WTC11 (cell line): ENCODE measurements around the gene UBLCP1. TPM values are rescaled to one million over a fixed set of nuclear protein-coding genes. Genes with fewer than 3 reads are reported as not detected.
A peak's percentile ranks its signal among the peaks of the same experiment; 100 is the strongest.

Experiments
- CBFB ChIP-seq: sonication (generic); formaldehyde crosslinking; IDR thresholded peaks from 2 replicates; pipeline ENCODE4 v1.8.1; 2022; ENCODE audit warnings: mild to moderate bottlenecking, low read depth, missing genetic modification reagents
- GRHL2 ChIP-seq: fragments of 250-450 bp; sonication (Bioruptor Pico); IDR thresholded peaks from 2 replicates; pipeline ENCODE4 v1.8.0; 2022; ENCODE audit warnings: mild to moderate bottlenecking, moderate library complexity; ENCODE audit not compliant: insufficient replicate concordance, severe bottlenecking
- NFATC4 ChIP-seq: fragments of 250-450 bp; sonication (Bioruptor Pico); IDR thresholded peaks from 2 replicates; pipeline ENCODE4 v1.9.0; 2021; ENCODE audit warnings: mild to moderate bottlenecking
- NR1H2 ChIP-seq: sonication (generic); formaldehyde crosslinking; IDR thresholded peaks from 2 replicates; pipeline ENCODE4 v1.9.0; 2021; ENCODE audit warnings: mild to moderate bottlenecking, moderate library complexity, missing genetic modification reagents
- ZNF219 ChIP-seq: sonication (generic); formaldehyde crosslinking; IDR thresholded peaks from 2 replicates; pipeline ENCODE4 v1.8.0; 2023; ENCODE audit warnings: missing genetic modification reagents, mild to moderate bottlenecking, borderline replicate concordance
- ZNF263 ChIP-seq: sonication (generic); formaldehyde crosslinking; IDR thresholded peaks from 2 replicates; pipeline ENCODE4 v1.8.1; 2022; ENCODE audit warnings: low read depth, mild to moderate bottlenecking, moderate library complexity, missing genetic modification reagents
- ZNF317 ChIP-seq: sonication (generic); formaldehyde crosslinking; IDR thresholded peaks from 2 replicates; pipeline ENCODE4 v1.8.1; 2023; ENCODE audit warnings: low read depth, mild to moderate bottlenecking, moderate library complexity, missing genetic modification reagents, borderline replicate concordance
- total RNA-seq: library from RNA; stranded (reverse); gene quantifications from 3 replicates; pipeline ENCODE4 v1.2.3, GENCODE V29; 2021
- TF ChIP-seq, protein P1 (sequence below): sonication (generic); formaldehyde crosslinking; IDR thresholded peaks from 2 replicates; pipeline ENCODE4 v1.8.1; 2023; ENCODE audit warnings: mild to moderate bottlenecking, missing genetic modification reagents
- TF ChIP-seq, protein P2 (sequence below): sonication (generic); formaldehyde crosslinking; IDR thresholded peaks from 2 replicates; pipeline ENCODE4 v1.8.0; 2023; ENCODE audit warnings: missing genetic modification reagents, mild to moderate bottlenecking, borderline replicate concordance
- TF ChIP-seq, protein P3 (sequence below): sonication (generic); formaldehyde crosslinking; IDR thresholded peaks from 2 replicates; pipeline ENCODE4 v1.8.0; 2022; ENCODE audit warnings: missing genetic modification reagents
- TF ChIP-seq, protein P4 (sequence below): sonication (generic); formaldehyde crosslinking; IDR thresholded peaks from 2 replicates; pipeline ENCODE4 v1.8.0; 2022; ENCODE audit warnings: mild to moderate bottlenecking, missing genetic modification reagents
- TF ChIP-seq, protein P5 (sequence below): fragments of 250-450 bp; sonication (Bioruptor Pico); IDR thresholded peaks from 2 replicates; pipeline ENCODE4 v2.1.2; 2022; ENCODE audit warnings: mild to moderate bottlenecking, moderate library complexity
- TF ChIP-seq, protein P6 (sequence below): fragments of 250-450 bp; sonication (Bioruptor Pico); IDR thresholded peaks from 2 replicates; pipeline ENCODE4 v1.9.0; 2021; ENCODE audit warnings: mild to moderate bottlenecking, borderline replicate concordance
- TF ChIP-seq, protein P7 (sequence below): sonication (generic); formaldehyde crosslinking; IDR thresholded peaks from 2 replicates; pipeline ENCODE4 v1.8.1; 2022; ENCODE audit warnings: low read depth, missing genetic modification reagents, borderline replicate concordance
- TF ChIP-seq, protein P8 (sequence below): fragments of 200-600 bp; IDR thresholded peaks from 2 replicates; pipeline ENCODE4 v1.8.0; 2022; ENCODE audit warnings: antibody characterized with exemption

UBLCP1 gene
- total RNA-seq, 1 experiment from 2014 or later, result 31.0 TPM

DNA sequence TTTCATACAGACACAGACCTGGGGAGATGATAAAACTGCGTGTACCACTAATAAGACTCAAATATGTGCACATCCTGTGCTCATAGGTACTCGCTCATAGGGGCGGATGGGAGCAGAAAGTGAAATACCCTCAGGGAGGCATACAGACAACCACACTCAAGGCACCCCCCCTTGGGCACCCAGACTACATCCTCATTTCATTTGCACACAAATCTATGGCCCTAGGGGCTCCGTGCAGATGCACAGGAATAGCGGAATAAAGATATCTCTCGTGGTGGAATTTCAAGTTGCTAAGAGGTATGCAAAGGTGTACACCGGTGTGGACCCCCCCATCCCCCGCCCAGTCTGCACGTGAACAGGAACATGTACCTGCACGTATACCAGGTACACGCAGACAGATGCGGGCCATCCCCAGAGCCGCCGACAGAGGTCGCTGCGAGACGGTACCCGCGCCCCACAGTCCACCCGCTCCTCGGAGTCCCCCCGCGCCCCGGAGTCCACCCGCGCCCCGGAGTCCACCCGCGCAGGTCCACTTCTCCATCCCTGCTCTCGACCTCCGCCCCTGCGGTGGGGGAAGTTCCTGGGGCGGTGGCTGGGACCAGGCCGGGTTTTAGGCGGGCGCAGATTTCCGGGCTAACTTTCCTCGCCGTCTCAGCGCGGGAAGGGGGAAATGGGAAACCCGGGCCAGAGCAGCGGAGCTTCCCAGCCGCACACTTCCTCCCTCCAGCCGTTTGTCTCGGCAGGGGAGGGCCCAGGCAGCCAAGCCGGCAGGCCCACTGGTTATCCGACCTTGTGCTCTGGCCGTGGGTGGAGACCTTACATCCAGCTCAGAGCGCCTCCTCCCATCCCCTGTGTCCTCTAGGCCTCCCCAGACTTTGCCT lies 68.2 kb downstream of the UBLCP1 start (continued):
- TF ChIP-seq, protein P1, sequence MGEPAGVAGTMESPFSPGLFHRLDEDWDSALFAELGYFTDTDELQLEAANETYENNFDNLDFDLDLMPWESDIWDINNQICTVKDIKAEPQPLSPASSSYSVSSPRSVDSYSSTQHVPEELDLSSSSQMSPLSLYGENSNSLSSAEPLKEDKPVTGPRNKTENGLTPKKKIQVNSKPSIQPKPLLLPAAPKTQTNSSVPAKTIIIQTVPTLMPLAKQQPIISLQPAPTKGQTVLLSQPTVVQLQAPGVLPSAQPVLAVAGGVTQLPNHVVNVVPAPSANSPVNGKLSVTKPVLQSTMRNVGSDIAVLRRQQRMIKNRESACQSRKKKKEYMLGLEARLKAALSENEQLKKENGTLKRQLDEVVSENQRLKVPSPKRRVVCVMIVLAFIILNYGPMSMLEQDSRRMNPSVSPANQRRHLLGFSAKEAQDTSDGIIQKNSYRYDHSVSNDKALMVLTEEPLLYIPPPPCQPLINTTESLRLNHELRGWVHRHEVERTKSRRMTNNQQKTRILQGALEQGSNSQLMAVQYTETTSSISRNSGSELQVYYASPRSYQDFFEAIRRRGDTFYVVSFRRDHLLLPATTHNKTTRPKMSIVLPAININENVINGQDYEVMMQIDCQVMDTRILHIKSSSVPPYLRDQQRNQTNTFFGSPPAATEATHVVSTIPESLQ, result no peak
- TF ChIP-seq ZNF263 (CRISPR knock-in tag), result no peak
- no peak for TF ChIP-seq GRHL2 (CRISPR knock-in tag)
- no peak for TF ChIP-seq NFATC4 (CRISPR knock-in tag)
- TF ChIP-seq, protein P2, sequence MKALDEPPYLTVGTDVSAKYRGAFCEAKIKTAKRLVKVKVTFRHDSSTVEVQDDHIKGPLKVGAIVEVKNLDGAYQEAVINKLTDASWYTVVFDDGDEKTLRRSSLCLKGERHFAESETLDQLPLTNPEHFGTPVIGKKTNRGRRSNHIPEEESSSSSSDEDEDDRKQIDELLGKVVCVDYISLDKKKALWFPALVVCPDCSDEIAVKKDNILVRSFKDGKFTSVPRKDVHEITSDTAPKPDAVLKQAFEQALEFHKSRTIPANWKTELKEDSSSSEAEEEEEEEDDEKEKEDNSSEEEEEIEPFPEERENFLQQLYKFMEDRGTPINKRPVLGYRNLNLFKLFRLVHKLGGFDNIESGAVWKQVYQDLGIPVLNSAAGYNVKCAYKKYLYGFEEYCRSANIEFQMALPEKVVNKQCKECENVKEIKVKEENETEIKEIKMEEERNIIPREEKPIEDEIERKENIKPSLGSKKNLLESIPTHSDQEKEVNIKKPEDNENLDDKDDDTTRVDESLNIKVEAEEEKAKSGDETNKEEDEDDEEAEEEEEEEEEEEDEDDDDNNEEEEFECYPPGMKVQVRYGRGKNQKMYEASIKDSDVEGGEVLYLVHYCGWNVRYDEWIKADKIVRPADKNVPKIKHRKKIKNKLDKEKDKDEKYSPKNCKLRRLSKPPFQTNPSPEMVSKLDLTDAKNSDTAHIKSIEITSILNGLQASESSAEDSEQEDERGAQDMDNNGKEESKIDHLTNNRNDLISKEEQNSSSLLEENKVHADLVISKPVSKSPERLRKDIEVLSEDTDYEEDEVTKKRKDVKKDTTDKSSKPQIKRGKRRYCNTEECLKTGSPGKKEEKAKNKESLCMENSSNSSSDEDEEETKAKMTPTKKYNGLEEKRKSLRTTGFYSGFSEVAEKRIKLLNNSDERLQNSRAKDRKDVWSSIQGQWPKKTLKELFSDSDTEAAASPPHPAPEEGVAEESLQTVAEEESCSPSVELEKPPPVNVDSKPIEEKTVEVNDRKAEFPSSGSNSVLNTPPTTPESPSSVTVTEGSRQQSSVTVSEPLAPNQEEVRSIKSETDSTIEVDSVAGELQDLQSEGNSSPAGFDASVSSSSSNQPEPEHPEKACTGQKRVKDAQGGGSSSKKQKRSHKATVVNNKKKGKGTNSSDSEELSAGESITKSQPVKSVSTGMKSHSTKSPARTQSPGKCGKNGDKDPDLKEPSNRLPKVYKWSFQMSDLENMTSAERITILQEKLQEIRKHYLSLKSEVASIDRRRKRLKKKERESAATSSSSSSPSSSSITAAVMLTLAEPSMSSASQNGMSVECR, result no peak
- TF ChIP-seq, protein P3, sequence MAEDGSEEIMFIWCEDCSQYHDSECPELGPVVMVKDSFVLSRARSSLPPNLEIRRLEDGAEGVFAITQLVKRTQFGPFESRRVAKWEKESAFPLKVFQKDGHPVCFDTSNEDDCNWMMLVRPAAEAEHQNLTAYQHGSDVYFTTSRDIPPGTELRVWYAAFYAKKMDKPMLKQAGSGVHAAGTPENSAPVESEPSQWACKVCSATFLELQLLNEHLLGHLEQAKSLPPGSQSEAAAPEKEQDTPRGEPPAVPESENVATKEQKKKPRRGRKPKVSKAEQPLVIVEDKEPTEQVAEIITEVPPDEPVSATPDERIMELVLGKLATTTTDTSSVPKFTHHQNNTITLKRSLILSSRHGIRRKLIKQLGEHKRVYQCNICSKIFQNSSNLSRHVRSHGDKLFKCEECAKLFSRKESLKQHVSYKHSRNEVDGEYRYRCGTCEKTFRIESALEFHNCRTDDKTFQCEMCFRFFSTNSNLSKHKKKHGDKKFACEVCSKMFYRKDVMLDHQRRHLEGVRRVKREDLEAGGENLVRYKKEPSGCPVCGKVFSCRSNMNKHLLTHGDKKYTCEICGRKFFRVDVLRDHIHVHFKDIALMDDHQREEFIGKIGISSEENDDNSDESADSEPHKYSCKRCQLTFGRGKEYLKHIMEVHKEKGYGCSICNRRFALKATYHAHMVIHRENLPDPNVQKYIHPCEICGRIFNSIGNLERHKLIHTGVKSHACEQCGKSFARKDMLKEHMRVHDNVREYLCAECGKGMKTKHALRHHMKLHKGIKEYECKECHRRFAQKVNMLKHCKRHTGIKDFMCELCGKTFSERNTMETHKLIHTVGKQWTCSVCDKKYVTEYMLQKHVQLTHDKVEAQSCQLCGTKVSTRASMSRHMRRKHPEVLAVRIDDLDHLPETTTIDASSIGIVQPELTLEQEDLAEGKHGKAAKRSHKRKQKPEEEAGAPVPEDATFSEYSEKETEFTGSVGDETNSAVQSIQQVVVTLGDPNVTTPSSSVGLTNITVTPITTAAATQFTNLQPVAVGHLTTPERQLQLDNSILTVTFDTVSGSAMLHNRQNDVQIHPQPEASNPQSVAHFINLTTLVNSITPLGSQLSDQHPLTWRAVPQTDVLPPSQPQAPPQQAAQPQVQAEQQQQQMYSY (CRISPR knock-in tag), result peak; percentile 77
- no peak for TF ChIP-seq CBFB (CRISPR knock-in tag)
- TF ChIP-seq, protein P4, sequence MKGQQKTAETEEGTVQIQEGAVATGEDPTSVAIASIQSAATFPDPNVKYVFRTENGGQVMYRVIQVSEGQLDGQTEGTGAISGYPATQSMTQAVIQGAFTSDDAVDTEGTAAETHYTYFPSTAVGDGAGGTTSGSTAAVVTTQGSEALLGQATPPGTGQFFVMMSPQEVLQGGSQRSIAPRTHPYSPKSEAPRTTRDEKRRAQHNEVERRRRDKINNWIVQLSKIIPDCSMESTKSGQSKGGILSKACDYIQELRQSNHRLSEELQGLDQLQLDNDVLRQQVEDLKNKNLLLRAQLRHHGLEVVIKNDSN (CRISPR knock-in tag), result no peak
- TF ChIP-seq NR1H2, result no peak
- TF ChIP-seq, protein P5, sequence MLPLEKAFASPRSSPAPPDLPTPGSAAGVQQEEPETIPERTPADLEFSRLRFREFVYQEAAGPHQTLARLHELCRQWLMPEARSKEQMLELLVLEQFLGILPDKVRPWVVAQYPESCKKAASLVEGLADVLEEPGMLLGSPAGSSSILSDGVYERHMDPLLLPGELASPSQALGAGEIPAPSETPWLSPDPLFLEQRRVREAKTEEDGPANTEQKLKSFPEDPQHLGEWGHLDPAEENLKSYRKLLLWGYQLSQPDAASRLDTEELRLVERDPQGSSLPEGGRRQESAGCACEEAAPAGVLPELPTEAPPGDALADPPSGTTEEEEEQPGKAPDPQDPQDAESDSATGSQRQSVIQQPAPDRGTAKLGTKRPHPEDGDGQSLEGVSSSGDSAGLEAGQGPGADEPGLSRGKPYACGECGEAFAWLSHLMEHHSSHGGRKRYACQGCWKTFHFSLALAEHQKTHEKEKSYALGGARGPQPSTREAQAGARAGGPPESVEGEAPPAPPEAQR, result no peak
- TF ChIP-seq, protein P6, sequence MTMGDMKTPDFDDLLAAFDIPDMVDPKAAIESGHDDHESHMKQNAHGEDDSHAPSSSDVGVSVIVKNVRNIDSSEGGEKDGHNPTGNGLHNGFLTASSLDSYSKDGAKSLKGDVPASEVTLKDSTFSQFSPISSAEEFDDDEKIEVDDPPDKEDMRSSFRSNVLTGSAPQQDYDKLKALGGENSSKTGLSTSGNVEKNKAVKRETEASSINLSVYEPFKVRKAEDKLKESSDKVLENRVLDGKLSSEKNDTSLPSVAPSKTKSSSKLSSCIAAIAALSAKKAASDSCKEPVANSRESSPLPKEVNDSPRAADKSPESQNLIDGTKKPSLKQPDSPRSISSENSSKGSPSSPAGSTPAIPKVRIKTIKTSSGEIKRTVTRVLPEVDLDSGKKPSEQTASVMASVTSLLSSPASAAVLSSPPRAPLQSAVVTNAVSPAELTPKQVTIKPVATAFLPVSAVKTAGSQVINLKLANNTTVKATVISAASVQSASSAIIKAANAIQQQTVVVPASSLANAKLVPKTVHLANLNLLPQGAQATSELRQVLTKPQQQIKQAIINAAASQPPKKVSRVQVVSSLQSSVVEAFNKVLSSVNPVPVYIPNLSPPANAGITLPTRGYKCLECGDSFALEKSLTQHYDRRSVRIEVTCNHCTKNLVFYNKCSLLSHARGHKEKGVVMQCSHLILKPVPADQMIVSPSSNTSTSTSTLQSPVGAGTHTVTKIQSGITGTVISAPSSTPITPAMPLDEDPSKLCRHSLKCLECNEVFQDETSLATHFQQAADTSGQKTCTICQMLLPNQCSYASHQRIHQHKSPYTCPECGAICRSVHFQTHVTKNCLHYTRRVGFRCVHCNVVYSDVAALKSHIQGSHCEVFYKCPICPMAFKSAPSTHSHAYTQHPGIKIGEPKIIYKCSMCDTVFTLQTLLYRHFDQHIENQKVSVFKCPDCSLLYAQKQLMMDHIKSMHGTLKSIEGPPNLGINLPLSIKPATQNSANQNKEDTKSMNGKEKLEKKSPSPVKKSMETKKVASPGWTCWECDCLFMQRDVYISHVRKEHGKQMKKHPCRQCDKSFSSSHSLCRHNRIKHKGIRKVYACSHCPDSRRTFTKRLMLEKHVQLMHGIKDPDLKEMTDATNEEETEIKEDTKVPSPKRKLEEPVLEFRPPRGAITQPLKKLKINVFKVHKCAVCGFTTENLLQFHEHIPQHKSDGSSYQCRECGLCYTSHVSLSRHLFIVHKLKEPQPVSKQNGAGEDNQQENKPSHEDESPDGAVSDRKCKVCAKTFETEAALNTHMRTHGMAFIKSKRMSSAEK, result no peak
- TF ChIP-seq, protein P7, sequence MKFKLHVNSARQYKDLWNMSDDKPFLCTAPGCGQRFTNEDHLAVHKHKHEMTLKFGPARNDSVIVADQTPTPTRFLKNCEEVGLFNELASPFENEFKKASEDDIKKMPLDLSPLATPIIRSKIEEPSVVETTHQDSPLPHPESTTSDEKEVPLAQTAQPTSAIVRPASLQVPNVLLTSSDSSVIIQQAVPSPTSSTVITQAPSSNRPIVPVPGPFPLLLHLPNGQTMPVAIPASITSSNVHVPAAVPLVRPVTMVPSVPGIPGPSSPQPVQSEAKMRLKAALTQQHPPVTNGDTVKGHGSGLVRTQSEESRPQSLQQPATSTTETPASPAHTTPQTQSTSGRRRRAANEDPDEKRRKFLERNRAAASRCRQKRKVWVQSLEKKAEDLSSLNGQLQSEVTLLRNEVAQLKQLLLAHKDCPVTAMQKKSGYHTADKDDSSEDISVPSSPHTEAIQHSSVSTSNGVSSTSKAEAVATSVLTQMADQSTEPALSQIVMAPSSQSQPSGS (CRISPR knock-in tag), result no peak
- no peak for TF ChIP-seq ZNF219 (CRISPR knock-in tag)
- no peak for TF ChIP-seq ZNF317 (CRISPR knock-in tag)
- TF ChIP-seq, protein P8, sequence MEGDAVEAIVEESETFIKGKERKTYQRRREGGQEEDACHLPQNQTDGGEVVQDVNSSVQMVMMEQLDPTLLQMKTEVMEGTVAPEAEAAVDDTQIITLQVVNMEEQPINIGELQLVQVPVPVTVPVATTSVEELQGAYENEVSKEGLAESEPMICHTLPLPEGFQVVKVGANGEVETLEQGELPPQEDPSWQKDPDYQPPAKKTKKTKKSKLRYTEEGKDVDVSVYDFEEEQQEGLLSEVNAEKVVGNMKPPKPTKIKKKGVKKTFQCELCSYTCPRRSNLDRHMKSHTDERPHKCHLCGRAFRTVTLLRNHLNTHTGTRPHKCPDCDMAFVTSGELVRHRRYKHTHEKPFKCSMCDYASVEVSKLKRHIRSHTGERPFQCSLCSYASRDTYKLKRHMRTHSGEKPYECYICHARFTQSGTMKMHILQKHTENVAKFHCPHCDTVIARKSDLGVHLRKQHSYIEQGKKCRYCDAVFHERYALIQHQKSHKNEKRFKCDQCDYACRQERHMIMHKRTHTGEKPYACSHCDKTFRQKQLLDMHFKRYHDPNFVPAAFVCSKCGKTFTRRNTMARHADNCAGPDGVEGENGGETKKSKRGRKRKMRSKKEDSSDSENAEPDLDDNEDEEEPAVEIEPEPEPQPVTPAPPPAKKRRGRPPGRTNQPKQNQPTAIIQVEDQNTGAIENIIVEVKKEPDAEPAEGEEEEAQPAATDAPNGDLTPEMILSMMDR, result peak; percentile 89
